ENCODE data around the gene IQUB.

DNA sequence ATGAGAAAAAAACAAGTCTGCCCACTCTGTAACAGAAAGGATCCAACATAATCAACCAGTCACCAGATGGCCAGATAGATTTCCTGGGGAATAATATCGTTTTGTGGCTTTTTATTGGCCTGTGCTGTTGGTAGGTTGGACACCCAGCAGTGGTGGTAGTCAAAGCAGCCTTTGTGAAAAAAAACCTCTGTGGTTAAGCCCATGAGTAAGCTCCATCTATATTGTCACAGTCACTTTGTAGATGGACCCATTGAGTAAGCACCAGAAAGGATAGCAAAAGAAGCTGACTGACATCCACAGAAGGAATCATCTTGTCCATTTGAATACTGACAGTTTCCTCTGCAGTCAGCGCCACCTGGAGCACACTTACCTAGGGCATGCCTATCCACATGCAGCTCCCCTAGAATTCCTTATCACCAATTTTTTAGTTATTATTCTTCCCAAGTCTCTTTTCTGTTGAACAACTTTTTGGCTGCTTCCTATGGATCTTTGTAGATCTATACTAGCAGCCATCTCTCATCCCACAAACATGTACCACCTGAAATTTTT lies 96.9 kb downstream of the IQUB start:
- TF ChIP-seq, protein P1, sequence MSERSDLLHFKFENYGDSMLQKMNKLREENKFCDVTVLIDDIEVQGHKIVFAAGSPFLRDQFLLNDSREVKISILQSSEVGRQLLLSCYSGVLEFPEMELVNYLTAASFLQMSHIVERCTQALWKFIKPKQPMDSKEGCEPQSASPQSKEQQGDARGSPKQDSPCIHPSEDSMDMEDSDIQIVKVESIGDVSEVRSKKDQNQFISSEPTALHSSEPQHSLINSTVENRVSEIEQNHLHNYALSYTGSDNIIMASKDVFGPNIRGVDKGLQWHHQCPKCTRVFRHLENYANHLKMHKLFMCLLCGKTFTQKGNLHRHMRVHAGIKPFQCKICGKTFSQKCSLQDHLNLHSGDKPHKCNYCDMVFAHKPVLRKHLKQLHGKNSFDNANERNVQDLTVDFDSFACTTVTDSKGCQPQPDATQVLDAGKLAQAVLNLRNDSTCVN (tag by site-specific recombination; optimal IDR thresholded peaks at IDR 0.05): no peak
- TF ChIP-seq, protein P2, sequence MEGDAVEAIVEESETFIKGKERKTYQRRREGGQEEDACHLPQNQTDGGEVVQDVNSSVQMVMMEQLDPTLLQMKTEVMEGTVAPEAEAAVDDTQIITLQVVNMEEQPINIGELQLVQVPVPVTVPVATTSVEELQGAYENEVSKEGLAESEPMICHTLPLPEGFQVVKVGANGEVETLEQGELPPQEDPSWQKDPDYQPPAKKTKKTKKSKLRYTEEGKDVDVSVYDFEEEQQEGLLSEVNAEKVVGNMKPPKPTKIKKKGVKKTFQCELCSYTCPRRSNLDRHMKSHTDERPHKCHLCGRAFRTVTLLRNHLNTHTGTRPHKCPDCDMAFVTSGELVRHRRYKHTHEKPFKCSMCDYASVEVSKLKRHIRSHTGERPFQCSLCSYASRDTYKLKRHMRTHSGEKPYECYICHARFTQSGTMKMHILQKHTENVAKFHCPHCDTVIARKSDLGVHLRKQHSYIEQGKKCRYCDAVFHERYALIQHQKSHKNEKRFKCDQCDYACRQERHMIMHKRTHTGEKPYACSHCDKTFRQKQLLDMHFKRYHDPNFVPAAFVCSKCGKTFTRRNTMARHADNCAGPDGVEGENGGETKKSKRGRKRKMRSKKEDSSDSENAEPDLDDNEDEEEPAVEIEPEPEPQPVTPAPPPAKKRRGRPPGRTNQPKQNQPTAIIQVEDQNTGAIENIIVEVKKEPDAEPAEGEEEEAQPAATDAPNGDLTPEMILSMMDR (tag by site-specific recombination; IDR thresholded peaks at IDR 0.05): no peak
- TF ChIP-seq ZNF341 (tag by site-specific recombination; IDR thresholded peaks at IDR 0.05; ENCODE audit: low read depth) (no peak), ZNF501 (tag by site-specific recombination; IDR thresholded peaks at IDR 0.05) (no peak), ZNF610 (tag by site-specific recombination; IDR thresholded peaks at IDR 0.05; ENCODE audit: borderline replicate concordance) (no peak), ZNF76 (tag by site-specific recombination; IDR thresholded peaks at IDR 0.05; ENCODE audit: borderline replicate concordance, low read depth) (no peak)
- TF ChIP-seq, protein P3, sequence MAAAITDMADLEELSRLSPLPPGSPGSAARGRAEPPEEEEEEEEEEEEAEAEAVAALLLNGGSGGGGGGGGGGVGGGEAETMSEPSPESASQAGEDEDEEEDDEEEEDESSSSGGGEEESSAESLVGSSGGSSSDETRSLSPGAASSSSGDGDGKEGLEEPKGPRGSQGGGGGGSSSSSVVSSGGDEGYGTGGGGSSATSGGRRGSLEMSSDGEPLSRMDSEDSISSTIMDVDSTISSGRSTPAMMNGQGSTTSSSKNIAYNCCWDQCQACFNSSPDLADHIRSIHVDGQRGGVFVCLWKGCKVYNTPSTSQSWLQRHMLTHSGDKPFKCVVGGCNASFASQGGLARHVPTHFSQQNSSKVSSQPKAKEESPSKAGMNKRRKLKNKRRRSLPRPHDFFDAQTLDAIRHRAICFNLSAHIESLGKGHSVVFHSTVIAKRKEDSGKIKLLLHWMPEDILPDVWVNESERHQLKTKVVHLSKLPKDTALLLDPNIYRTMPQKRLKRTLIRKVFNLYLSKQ (tag by site-specific recombination; IDR thresholded peaks at IDR 0.05; ENCODE audit: borderline replicate concordance): no peak

All from HEK293 (cell line).